ENCODE measurements around the gene SMR3A.

- TF ChIP-seq CTCF (IDR thresholded peaks at IDR 0.05) (no peak), POLR2A (IDR thresholded peaks at IDR 0.05) (no peak)
These were observed 7.3 kb downstream of the SMR3A start for GRCh38 chr4:70367813-70368212.
